PC-9 (cell line): Measurements from ENCODE around the gene PAX4. TPM values are rescaled to one million over a fixed set of nuclear protein-coding genes. Genes with fewer than 3 reads are reported as not detected.

Source experiments
- BruUV-seq: library from RNA; stranded (reverse); fragments of 400-500 nt; replicated peaks from 2 replicates; lab custom pipeline; 2021; lab: Mats Ljungman, UMichigan
- CTCF ChIA-PET: fragments of 300-600 bp; sonication (Branson Sonifier 250); formaldehyde crosslinking; loops from one replicate; lab custom pipeline; 2022; ENCODE audit warnings: antibody characterized with exemption; lab: Charles Lee
- POLR2A ChIA-PET: fragments of 300-600 bp; sonication (Branson Sonifier 250); formaldehyde crosslinking; loops from one replicate; lab custom pipeline; 2022; ENCODE audit warnings: antibody characterized with exemption; ENCODE audit not compliant: unreplicated experiment; lab: Charles Lee
- DNase-seq, 2 experiments: peaks; one replicate each; pipeline versions ENCODE4 v3.0.0 to v3.0.0-alpha.2; 2015 to 2022; ENCODE audit warnings: mixed read lengths in 1 of 2
- H2AFZ ChIP-seq: fragments of 200-600 bp; sonication (generic); 2 replicates; pipeline ENCODE4 v1.8.1; 2017; ENCODE audit warnings: antibody characterized with exemption
- H3F3A ChIP-seq: fragments of 200-600 bp; sonication (generic); 2 replicates; pipeline ENCODE4 v1.8.1; 2017; ENCODE audit warnings: antibody characterized with exemption, mild to moderate bottlenecking, low read depth; ENCODE audit not compliant: insufficient read depth
- H3K27ac ChIP-seq: fragments of 200-600 bp; sonication (generic); 2 replicates; pipeline ENCODE4 v1.6.1; 2016; ENCODE audit warnings: mixed run types
- H3K27me3 ChIP-seq: fragments of 200-600 bp; sonication (generic); 2 replicates; pipeline ENCODE4 v1.6.1; 2016; ENCODE audit warnings: low read depth, mixed run types; ENCODE audit not compliant: insufficient read depth
- H3K36me3 ChIP-seq: fragments of 200-600 bp; sonication (generic); 2 replicates; pipeline ENCODE4 v1.6.1; 2016; ENCODE audit warnings: low read depth, mixed run types
- H3K4me1 ChIP-seq: fragments of 200-600 bp; sonication (generic); replicated peaks from 2 replicates; pipeline ENCODE4 v1.6.1; 2016; ENCODE audit warnings: mixed run types; ENCODE audit not compliant: insufficient read depth
- H3K4me2 ChIP-seq: fragments of 200-600 bp; sonication (generic); 2 replicates; pipeline ENCODE4 v1.6.1; 2017; ENCODE audit warnings: mixed run types
- H3K4me3 ChIP-seq: fragments of 200-600 bp; sonication (generic); 2 replicates; pipeline ENCODE4 v1.6.1; 2016; ENCODE audit warnings: mixed run types
- H3K79me2 ChIP-seq: fragments of 200-600 bp; sonication (generic); 2 replicates; pipeline ENCODE4 v1.6.1; 2017; ENCODE audit warnings: low read depth, mixed run types
- H3K9me2 ChIP-seq: fragments of 200-600 bp; sonication (generic); 2 replicates; pipeline ENCODE4 v1.8.1; 2017; ENCODE audit warnings: mild to moderate bottlenecking; ENCODE audit not compliant: insufficient read depth
- H3K9me3 ChIP-seq: fragments of 200-600 bp; sonication (generic); 2 replicates; pipeline ENCODE4 v1.8.1; 2016; ENCODE audit warnings: low read depth; ENCODE audit not compliant: insufficient read depth
- H4K20me1 ChIP-seq: fragments of 200-600 bp; sonication (generic); 2 replicates; pipeline ENCODE4 v1.8.1; 2017; ENCODE audit not compliant: insufficient read depth
- CTCF ChIP-seq: fragments of 200-600 bp; sonication (generic); conservative IDR thresholded peaks from 2 replicates; pipeline ENCODE4 v1.6.1; 2017; ENCODE audit warnings: mixed run types, antibody characterized with exemption, mild to moderate bottlenecking, moderate library complexity
- EZH2 ChIP-seq: fragments of 200-600 bp; sonication (generic); IDR thresholded peaks from 2 replicates; pipeline ENCODE4 v1.8.0; 2017; ENCODE audit warnings: antibody characterized with exemption, low read depth
- intact Hi-C: fragments of 100-400 bp; cut with micrococcal nuclease; formaldehyde crosslinking; loops from one replicate; pipeline ENCODE4 v1.10.0; 2022; ENCODE audit not compliant: unreplicated experiment
- total RNA-seq: library from RNA; stranded (reverse); gene quantifications from 2 replicates; pipeline ENCODE4 v1.2.3, GENCODE V29; 2021

Gene PAX4
- total RNA-seq, 1 experiment from 2014 or later, result not detected

DNA sequence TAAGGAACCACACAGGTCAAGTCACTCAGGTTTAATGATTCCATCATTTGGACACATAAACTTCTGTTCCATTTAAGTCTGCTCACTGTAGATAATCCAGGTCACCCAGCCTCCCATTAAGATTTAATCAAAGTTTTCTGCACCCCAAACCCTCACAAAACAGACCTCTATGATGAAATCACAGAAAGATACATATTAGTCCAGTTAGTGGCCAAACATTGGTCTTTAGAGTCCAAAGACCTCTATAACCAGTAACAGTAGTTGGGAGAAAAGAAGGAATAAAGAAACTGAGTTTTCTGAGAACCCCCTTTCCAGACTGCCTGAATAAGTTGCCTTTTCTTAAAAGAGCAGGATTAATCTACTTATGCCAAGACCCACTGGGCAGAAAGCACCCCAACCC lies 37.3 kb downstream of the PAX4 start:
- Histone ChIP-seq H3K9me3 (no peaks in the 10 kb centered on the region), H3K79me2 (peaks cover 27% of the 10 kb centered on the region), H3K4me2 (no peak overlapping the region), H3K27me3 (no peaks in the 10 kb centered on the region), H3K4me3 (no peak overlapping the region), H3K36me3 (0 out of 2 replicates have a peak, but pooled peaks cover 4% of the 10 kb centered on the region), H3K4me1 (peaks cover 13% of the 10 kb centered on the region), H3F3A (no peaks in the 10 kb centered on the region; the same call in 1 of the 2 replicates), H4K20me1 (peaks cover 39% of the 10 kb centered on the region), H3K9me2 (no peaks in the 10 kb centered on the region), H3K27ac (no peak overlapping the region), H2AFZ (no peak overlapping the region)
- no TSS peak for BruUV-seq
- ChIA-PET CTCF (no interaction called here), POLR2A (no interaction called here)
- TF ChIP-seq EZH2 (no peak), CTCF (no peak)
- intact Hi-C loops, result no loop called here
- no peak for DNase-seq

DNA sequence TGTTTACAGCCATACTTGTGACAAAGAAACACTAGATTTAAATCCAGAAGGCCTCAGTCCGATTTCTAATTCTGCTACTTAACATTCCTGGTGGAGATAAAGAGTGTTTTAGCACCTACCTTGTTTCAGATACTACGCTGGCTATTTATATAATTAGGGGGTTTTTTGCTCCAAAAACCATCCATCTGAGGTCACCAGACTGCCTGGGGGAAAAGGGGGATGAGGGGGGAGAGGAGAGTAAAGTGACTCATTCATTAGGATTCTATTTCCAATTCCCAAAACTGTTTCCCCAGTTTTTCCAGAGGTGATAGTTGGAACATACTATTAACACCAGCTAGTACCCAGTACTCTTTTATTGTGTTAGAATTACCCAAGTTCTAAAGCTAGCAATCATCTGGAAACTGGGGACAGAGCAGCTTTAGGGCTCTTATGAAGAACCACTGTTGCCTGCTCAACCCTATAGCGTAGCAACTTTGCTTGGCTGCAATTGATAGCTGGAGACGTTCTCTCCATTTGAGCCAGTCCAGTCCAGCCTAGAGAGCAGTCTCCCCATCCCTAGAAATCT lies 39.1 kb downstream of the PAX4 start:
- TF ChIP-seq EZH2 (no peak), CTCF (no peak)
- Histone ChIP-seq H4K20me1 (peaks cover 36% of the 10 kb centered on the region), H3K4me2 (no peak overlapping the region), H3F3A (no peaks in the 10 kb centered on the region; the same call in 1 of the 2 replicates), H3K36me3 (0 out of 2 replicates have a peak, but pooled peaks cover 4% of the 10 kb centered on the region), H3K4me1 (peaks cover 6% of the 10 kb centered on the region), H3K9me3 (no peaks in the 10 kb centered on the region), H3K27ac (no peak overlapping the region), H3K9me2 (no peaks in the 10 kb centered on the region), H3K4me3 (no peak overlapping the region), H3K27me3 (no peaks in the 10 kb centered on the region), H3K79me2 (peaks cover 14% of the 10 kb centered on the region), H2AFZ (no peak overlapping the region)
- no peak for DNase-seq
- no TSS peak for BruUV-seq
- intact Hi-C loops, result no loop called here
- ChIA-PET CTCF (no interaction called here), POLR2A (no interaction called here)

- no TSS peak for BruUV-seq
- TF ChIP-seq EZH2 (no peak), CTCF (no peak; the same call in 1 of the 2 replicates)
- CTCF ChIA-PET, result no interaction called here
Observed at GRCh38 chr7:127578036-127578684, 39.8 kb downstream of the PAX4 start.

More at GRCh38 chr7:127578036-127578684, 39.8 kb downstream of the PAX4 start:
- H3K9me3 ChIP-seq, result no peaks in the 10 kb centered on the region
- H3K9me2 ChIP-seq, result no peaks in the 10 kb centered on the region
- H2AFZ ChIP-seq, result no peak overlapping the region
- H3F3A ChIP-seq, result no peaks in the 10 kb centered on the region; the same call in 1 of the 2 replicates
- POLR2A ChIA-PET, result no interaction called here
- DNase-seq, result no peak
- no peak overlapping the region for H3K4me3 ChIP-seq
- H3K27ac ChIP-seq, result no peak overlapping the region
- no peak overlapping the region for H3K4me2 ChIP-seq
- H3K36me3 ChIP-seq, result 0 out of 2 replicates have a peak, but pooled peaks cover under 1% of the 10 kb centered on the region
- H3K79me2 ChIP-seq, result peaks cover 8% of the 10 kb centered on the region
- no peaks in the 10 kb centered on the region for H3K27me3 ChIP-seq
- no peaks in the 10 kb centered on the region for H3K4me1 ChIP-seq
- H4K20me1 ChIP-seq, result peaks cover 30% of the 10 kb centered on the region
- intact Hi-C loops, result no loop called here
